GM18870 (cell line): ENCODE data around the gene INTS11.

Source experiments
- ATAC-seq: cut with Tn5 transposase; IDR thresholded peaks from one replicate; pipeline ENCODE4 v1.9.1; 2021; ENCODE audit warnings: moderate library complexity; ENCODE audit not compliant: unreplicated experiment

The INTS11 gene

GRCh38 chr1:1272341-1273208, 51.9 kb downstream of the INTS11 start:
- ATAC-seq: no peak

- ATAC-seq: no peak
Observed at GRCh38 chr1:1270813-1271212, 53.6 kb downstream of the INTS11 start.

GRCh38 chr1:1268284-1268682, 56.2 kb downstream of the INTS11 start:
- no peak for ATAC-seq

GRCh38 chr1:1267488-1268283, 56.8 kb downstream of the INTS11 start:
- no peak for ATAC-seq

- ATAC-seq: no peak
Observed at GRCh38 chr1:1264868-1265272, 59.6 kb downstream of the INTS11 start.

GRCh38 chr1:1264026-1264425, 60.4 kb downstream of the INTS11 start:
- no peak for ATAC-seq

GRCh38 chr1:1262758-1263157, 61.7 kb downstream of the INTS11 start:
- ATAC-seq: no peak

GRCh38 chr1:1262071-1262470, 62.4 kb downstream of the INTS11 start:
- no peak for ATAC-seq
